B cell (primary cell): ENCODE measurements around the gene NLRP9. TPM values are rescaled to one million over a fixed set of nuclear protein-coding genes. Genes with fewer than 3 reads are reported as not detected.

Experiments
- ATAC-seq: fragments of 200-7000 bp; cut with Tn5 transposase; one replicate; pipeline ENCODE4 v1.10.0; 2021; ENCODE audit warnings: low read depth, mild to moderate bottlenecking, moderate number of reproducible peaks, moderate library complexity
- CTCF ChIA-PET: fragments of 350-600 bp; sonication (Branson Sonifier 250); formaldehyde crosslinking; loops from one replicate; lab custom pipeline; 2021; ENCODE audit warnings: antibody characterized with exemption, inconsistent platforms; lab: Charles Lee
- POLR2A ChIA-PET: fragments of 350-600 bp; sonication (Branson Sonifier 250); formaldehyde crosslinking; loops from one replicate; lab custom pipeline; 2021; ENCODE audit warnings: antibody characterized with exemption; lab: Charles Lee
- DNase-seq: peaks from one replicate; pipeline ENCODE4 v3.0.0; 2013
- H2AFZ ChIP-seq: 2 replicates; pipeline ENCODE4 v1.6.1; 2012; ENCODE audit warnings: mild to moderate bottlenecking, low read depth, low read length; ENCODE audit not compliant: insufficient read depth, poor library complexity, severe bottlenecking
- H3K27ac ChIP-seq, 2 donors: 1 replicate in 1 of 2; 2 replicates in 1 of 2; pipeline ENCODE4 v1.5.1; 2012 to 2013; ENCODE audit warnings: low read length in 2 of 2, mild to moderate bottlenecking in 2 of 2, moderate library complexity in 1 of 2
- H3K27me3 ChIP-seq, 4 experiments: fragments of 200-600 bp in 1 of 4; sonication (generic) in 1 of 4; replicated peaks in 1 of 4; 1 replicate in 2 of 4; 2 replicates in 2 of 4; pipeline versions ENCODE4 v1.6.1 to v1.7.0; 2013 to 2016; ENCODE audit warnings: low read length in 3 of 4, mild to moderate bottlenecking in 2 of 4, mixed read lengths in 1 of 4, moderate library complexity in 1 of 4; ENCODE audit not compliant: insufficient read depth in 4 of 4, control insufficient read depth in 3 of 4; ENCODE audit errors: control extremely low read depth in 1 of 4
- H3K36me3 ChIP-seq, 2 experiments: replicated peaks in 1 of 2; 1 replicate in 1 of 2; 2 replicates in 1 of 2; pipeline versions ENCODE4 v1.6.1 to v1.7.1; 2013; ENCODE audit warnings: low read length in 1 of 2; ENCODE audit not compliant: insufficient read depth in 2 of 2, control insufficient read depth in 1 of 2; ENCODE audit errors: control extremely low read depth in 1 of 2, extremely low read depth in 1 of 2
- H3K4me1 ChIP-seq, 2 donors: fragments of 200-600 bp in 1 of 2; sonication (generic) in 1 of 2; 1 replicate in 1 of 2; 2 replicates in 1 of 2; pipeline versions ENCODE4 v1.5.1 to v1.6.1; 2013 to 2017; ENCODE audit warnings: low read length in 2 of 2; ENCODE audit not compliant: control insufficient read depth in 2 of 2, insufficient read depth in 2 of 2
- H3K4me2 ChIP-seq: replicated peaks from 2 replicates; pipeline ENCODE3; 2012; ENCODE audit warnings: mild to moderate bottlenecking, low read depth, low read length; ENCODE audit not compliant: poor library complexity, severe bottlenecking
- H3K4me3 ChIP-seq, 5 experiments: fragments of 200-600 bp in 1 of 5; sonication (generic) in 1 of 5; 1 replicate in 3 of 5; 2 replicates in 2 of 5; pipeline versions ENCODE4 v1.5.1 to v1.7.0; 2011 to 2016; ENCODE audit warnings: low read length in 4 of 5, mild to moderate bottlenecking in 4 of 5, low read depth in 2 of 5, control low read depth in 1 of 5, moderate library complexity in 1 of 5; ENCODE audit not compliant: insufficient read depth in 1 of 5; ENCODE audit errors: control extremely low read depth in 1 of 5, extremely low read depth in 1 of 5
- H3K79me2 ChIP-seq: fragments of 200-600 bp; sonication (generic); one replicate; pipeline ENCODE4 v1.6.0; 2016; ENCODE audit warnings: low read length; ENCODE audit not compliant: control insufficient read depth, insufficient read depth
- H3K9ac ChIP-seq: fragments of 200-600 bp; sonication (generic); 2 replicates; pipeline ENCODE4 v1.6.1; 2017; ENCODE audit warnings: mild to moderate bottlenecking, low read length, moderate library complexity
- H3K9me3 ChIP-seq, 3 donors: one replicate each; pipeline versions ENCODE4 v1.6.1 to v1.7.1; 2013; ENCODE audit warnings: low read length in 2 of 3; ENCODE audit not compliant: control insufficient read depth in 2 of 3, insufficient read depth in 1 of 3; ENCODE audit errors: control extremely low read depth in 1 of 3
- H4K20me1 ChIP-seq: 2 replicates; pipeline ENCODE4 v1.6.0; 2012; ENCODE audit warnings: mild to moderate bottlenecking, low read length; ENCODE audit not compliant: insufficient read depth, control insufficient read depth, poor library complexity, severe bottlenecking
- H3K27ac Mint-ChIP-seq: one replicate; pipeline ENCODE4 v1.8.0; 2021; ENCODE audit warnings: mixed read lengths
- H3K27me3 Mint-ChIP-seq: one replicate; pipeline ENCODE4 v1.8.0; 2021; ENCODE audit warnings: mixed read lengths
- H3K4me1 Mint-ChIP-seq: one replicate; pipeline ENCODE4 v1.8.0; 2021; ENCODE audit warnings: mixed read lengths
- H3K4me3 Mint-ChIP-seq: one replicate; pipeline ENCODE4 v1.8.0; 2021; ENCODE audit warnings: mixed read lengths
- H3K9me3 Mint-ChIP-seq: one replicate; pipeline ENCODE4 v1.8.0; 2022; ENCODE audit warnings: mixed read lengths; ENCODE audit not compliant: insufficient read depth
- EZH2 ChIP-seq: IDR thresholded peaks from 2 replicates; pipeline ENCODE4 v1.6.1; 2012; ENCODE audit warnings: borderline replicate concordance, low read depth, mild to moderate bottlenecking, moderate library complexity, low read length; ENCODE audit not compliant: insufficient read depth, poor library complexity, severe bottlenecking
- WGBS: methylation state at CpG from one replicate; pipeline ENCODE4 v1.1.5; 2013; ENCODE audit warnings: missing lambda C conversion rate; ENCODE audit not compliant: insufficient coverage; 5-methylcytosine and 5-hydroxymethylcytosine counted together
- intact Hi-C: fragments of 100-400 bp; cut with micrococcal nuclease; formaldehyde crosslinking; loops from one replicate; pipeline ENCODE4 v1.10.0; 2022
- polyA plus RNA-seq: library from polyadenylated mRNA; depleted of rRNA; stranded (reverse); fragments of >200 nt; gene quantifications from 2 replicates; pipeline ENCODE4 v1.2.3, GENCODE V29; 2012
- total RNA-seq, 2 donors: library from RNA; stranded (reverse); fragments of 120-200 nt in 1 of 2; gene quantifications; 1 replicate in 1 of 2; 2 replicates in 1 of 2; pipeline versions ENCODE4 v1.2.3 to v1.2.4, GENCODE V29; 2013 to 2022
- TF ChIP-seq, protein P1 (sequence below): fragments of 200-600 bp; IDR thresholded peaks from one replicate; pipeline ENCODE4 v1.8.0; 2022; ENCODE audit warnings: antibody characterized with exemption, mild to moderate bottlenecking

The NLRP9 gene
- total and polyA plus RNA-seq, 2 donors (not counting 1 experiment from before 2014, with no cell fraction given), result not detected

DNA sequence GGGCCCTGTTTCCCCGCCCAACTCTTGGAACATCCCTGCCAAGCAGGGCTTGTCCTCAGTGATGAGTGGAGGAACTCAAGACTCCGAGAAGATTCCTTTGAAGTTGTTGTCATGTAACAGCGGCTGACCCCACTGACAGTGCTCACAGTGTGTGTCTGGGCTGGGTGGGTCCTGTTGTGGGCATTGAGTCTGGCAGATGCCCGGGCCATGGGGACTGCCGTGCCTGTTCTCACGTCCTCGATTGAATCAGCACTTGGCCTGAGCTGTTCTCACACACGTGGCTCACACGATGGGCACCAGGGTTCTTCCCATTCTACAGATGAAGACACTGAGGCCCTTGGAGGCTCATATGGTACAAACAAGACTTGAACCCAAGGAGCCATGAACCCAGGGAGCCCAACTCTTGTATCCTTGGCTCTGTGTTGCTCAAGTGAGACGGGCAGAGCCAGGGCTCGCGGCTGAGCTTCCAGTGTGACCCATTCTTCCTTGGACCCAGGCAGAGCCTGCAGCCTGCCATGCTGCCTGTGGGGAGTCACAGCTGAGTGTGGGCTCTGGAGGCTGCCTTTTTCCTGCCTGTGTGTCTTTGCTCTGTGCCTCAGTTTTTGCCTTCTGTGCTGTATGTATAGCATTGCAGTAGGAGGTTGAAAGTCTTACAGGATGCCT lies 71.7 kb downstream of the NLRP9 start:
- ChIA-PET POLR2A (interaction anchor here (0.9 kb wide), 1 partner anchor 12 kb away, joined by 3 read pairs; no protein-coding TSS in a partner anchor), CTCF (no interaction called here)
- ATAC-seq, result no peak
- Mint-ChIP-seq H3K4me3 (no peak overlapping the region), H3K27me3 (no peaks in the 10 kb centered on the region), H3K9me3 (no peaks in the 10 kb centered on the region), H3K27ac (no peak overlapping the region), H3K4me1 (peaks cover 27% of the 10 kb centered on the region)
- TF ChIP-seq, protein P1, sequence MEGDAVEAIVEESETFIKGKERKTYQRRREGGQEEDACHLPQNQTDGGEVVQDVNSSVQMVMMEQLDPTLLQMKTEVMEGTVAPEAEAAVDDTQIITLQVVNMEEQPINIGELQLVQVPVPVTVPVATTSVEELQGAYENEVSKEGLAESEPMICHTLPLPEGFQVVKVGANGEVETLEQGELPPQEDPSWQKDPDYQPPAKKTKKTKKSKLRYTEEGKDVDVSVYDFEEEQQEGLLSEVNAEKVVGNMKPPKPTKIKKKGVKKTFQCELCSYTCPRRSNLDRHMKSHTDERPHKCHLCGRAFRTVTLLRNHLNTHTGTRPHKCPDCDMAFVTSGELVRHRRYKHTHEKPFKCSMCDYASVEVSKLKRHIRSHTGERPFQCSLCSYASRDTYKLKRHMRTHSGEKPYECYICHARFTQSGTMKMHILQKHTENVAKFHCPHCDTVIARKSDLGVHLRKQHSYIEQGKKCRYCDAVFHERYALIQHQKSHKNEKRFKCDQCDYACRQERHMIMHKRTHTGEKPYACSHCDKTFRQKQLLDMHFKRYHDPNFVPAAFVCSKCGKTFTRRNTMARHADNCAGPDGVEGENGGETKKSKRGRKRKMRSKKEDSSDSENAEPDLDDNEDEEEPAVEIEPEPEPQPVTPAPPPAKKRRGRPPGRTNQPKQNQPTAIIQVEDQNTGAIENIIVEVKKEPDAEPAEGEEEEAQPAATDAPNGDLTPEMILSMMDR, result no peak
- no peak for TF ChIP-seq EZH2
- Histone ChIP-seq H3K4me3 (no peak overlapping the region), H3K4me2 (no peak overlapping the region), H3K9me3 (no peaks in the 10 kb centered on the region), H2AFZ (no peak overlapping the region), H3K9ac (no peak overlapping the region), H3K79me2 (peaks cover 98% of the 10 kb centered on the region), H3K27ac (no peak overlapping the region), H3K36me3 (peaks cover 0 to 88% of the 10 kb centered on the region in 2 experiments), H4K20me1 (peaks cover 97% of the 10 kb centered on the region), H3K4me1 (peaks cover 0 to 7% of the 10 kb centered on the region in 2 donors), H3K27me3 (no peaks in the 10 kb centered on the region)
- WGBS, result 96% methylated on average over 12 of the region's 12 CpGs
- intact Hi-C loops, result no loop called here
- DNase-seq, result no peak

DNA sequence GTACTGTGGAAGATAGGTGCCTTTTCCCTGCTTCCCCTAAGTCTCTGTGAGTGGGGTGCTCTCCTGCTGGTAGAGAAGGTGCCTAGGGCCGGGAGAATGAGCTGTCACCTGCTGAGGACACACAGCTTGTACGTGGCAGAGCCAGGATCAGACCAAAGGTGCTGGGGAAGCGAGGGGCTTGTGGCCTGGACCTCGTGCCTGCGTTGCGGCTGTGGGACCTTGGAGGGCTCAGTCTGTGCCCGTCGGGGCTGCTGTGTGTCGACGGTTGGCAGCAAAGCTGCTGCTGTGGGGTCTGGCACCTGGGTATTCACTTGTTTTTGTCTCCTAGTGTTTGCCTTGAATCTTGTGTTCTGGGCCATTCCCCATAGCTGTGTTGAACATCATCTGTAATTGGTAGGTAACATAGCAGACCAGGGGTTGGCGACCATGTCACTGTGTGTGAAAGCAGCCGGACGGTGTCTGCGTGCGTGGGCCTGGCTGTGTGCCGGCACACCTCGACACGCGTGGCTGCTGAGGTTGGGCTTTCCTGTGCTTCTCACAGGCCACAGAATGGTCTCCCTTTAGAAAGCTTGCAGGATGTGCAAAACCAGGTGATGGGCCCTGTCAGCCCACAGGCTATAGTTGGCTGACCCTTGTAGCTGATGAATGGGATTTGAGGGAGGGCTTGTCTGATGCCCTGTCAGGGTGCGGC lies 74.2 kb downstream of the NLRP9 start:
- WGBS, result 92% methylated on average over 20 of the region's 20 CpGs
- intact Hi-C loops, result no loop called here
- Histone ChIP-seq H3K9me3 (no peaks in the 10 kb centered on the region), H3K9ac (no peak overlapping the region), H4K20me1 (peaks cover 97% of the 10 kb centered on the region), H3K4me2 (no peak overlapping the region), H3K36me3 (peaks cover 0 to 89% of the 10 kb centered on the region in 2 experiments), H3K4me3 (no peak overlapping the region), H3K79me2 (peaks cover 99% of the 10 kb centered on the region), H3K27me3 (no peaks in the 10 kb centered on the region), H3K4me1 (peaks cover 3 to 7% of the 10 kb centered on the region in 2 donors), H3K27ac (no peak overlapping the region), H2AFZ (no peak overlapping the region)
- Mint-ChIP-seq H3K27me3 (no peaks in the 10 kb centered on the region), H3K9me3 (no peaks in the 10 kb centered on the region), H3K4me3 (no peak overlapping the region), H3K27ac (no peak overlapping the region), H3K4me1 (peaks cover 21% of the 10 kb centered on the region)
- DNase-seq, result no peak
- no peak for ATAC-seq
- ChIA-PET CTCF (no interaction called here), POLR2A (no interaction called here)
- no peak for TF ChIP-seq EZH2
- TF ChIP-seq, protein P1, result no peak
